PC-9 (cell line): ENCODE results near the gene FMC1. TPM values are rescaled to one million over a fixed set of nuclear protein-coding genes. Genes with fewer than 3 reads are reported as not detected.
"Not testable (repeated sequence)": the region's sequence is repeated elsewhere in the genome, so short reads cannot be mapped to it uniquely, and the experiment has no call there.

Experiments used
- BruUV-seq: library from RNA; stranded (reverse); fragments of 400-500 nt; replicated peaks from 2 replicates; lab custom pipeline; 2021; lab: Mats Ljungman, UMichigan
- CTCF ChIA-PET: fragments of 300-600 bp; sonication (Branson Sonifier 250); formaldehyde crosslinking; loops from one replicate; lab custom pipeline; 2022; ENCODE audit warnings: antibody characterized with exemption; lab: Charles Lee
- POLR2A ChIA-PET: fragments of 300-600 bp; sonication (Branson Sonifier 250); formaldehyde crosslinking; loops from one replicate; lab custom pipeline; 2022; ENCODE audit warnings: antibody characterized with exemption; ENCODE audit not compliant: unreplicated experiment; lab: Charles Lee
- DNase-seq, 2 experiments: peaks; one replicate each; pipeline versions ENCODE4 v3.0.0 to v3.0.0-alpha.2; 2015 to 2022; ENCODE audit warnings: mixed read lengths in 1 of 2
- H2AFZ ChIP-seq: fragments of 200-600 bp; sonication (generic); 2 replicates; pipeline ENCODE4 v1.8.1; 2017; ENCODE audit warnings: antibody characterized with exemption
- H3F3A ChIP-seq: fragments of 200-600 bp; sonication (generic); 2 replicates; pipeline ENCODE4 v1.8.1; 2017; ENCODE audit warnings: antibody characterized with exemption, mild to moderate bottlenecking, low read depth; ENCODE audit not compliant: insufficient read depth
- H3K27ac ChIP-seq: fragments of 200-600 bp; sonication (generic); 2 replicates; pipeline ENCODE4 v1.6.1; 2016; ENCODE audit warnings: mixed run types
- H3K27me3 ChIP-seq: fragments of 200-600 bp; sonication (generic); 2 replicates; pipeline ENCODE4 v1.6.1; 2016; ENCODE audit warnings: low read depth, mixed run types; ENCODE audit not compliant: insufficient read depth
- H3K36me3 ChIP-seq: fragments of 200-600 bp; sonication (generic); 2 replicates; pipeline ENCODE4 v1.6.1; 2016; ENCODE audit warnings: low read depth, mixed run types
- H3K4me1 ChIP-seq: fragments of 200-600 bp; sonication (generic); replicated peaks from 2 replicates; pipeline ENCODE4 v1.6.1; 2016; ENCODE audit warnings: mixed run types; ENCODE audit not compliant: insufficient read depth
- H3K4me2 ChIP-seq: fragments of 200-600 bp; sonication (generic); 2 replicates; pipeline ENCODE4 v1.6.1; 2017; ENCODE audit warnings: mixed run types
- H3K4me3 ChIP-seq: fragments of 200-600 bp; sonication (generic); 2 replicates; pipeline ENCODE4 v1.6.1; 2016; ENCODE audit warnings: mixed run types
- H3K79me2 ChIP-seq: fragments of 200-600 bp; sonication (generic); 2 replicates; pipeline ENCODE4 v1.6.1; 2017; ENCODE audit warnings: low read depth, mixed run types
- H3K9me2 ChIP-seq: fragments of 200-600 bp; sonication (generic); 2 replicates; pipeline ENCODE4 v1.8.1; 2017; ENCODE audit warnings: mild to moderate bottlenecking; ENCODE audit not compliant: insufficient read depth
- H3K9me3 ChIP-seq: fragments of 200-600 bp; sonication (generic); 2 replicates; pipeline ENCODE4 v1.8.1; 2016; ENCODE audit warnings: low read depth; ENCODE audit not compliant: insufficient read depth
- H4K20me1 ChIP-seq: fragments of 200-600 bp; sonication (generic); 2 replicates; pipeline ENCODE4 v1.8.1; 2017; ENCODE audit not compliant: insufficient read depth
- CTCF ChIP-seq: fragments of 200-600 bp; sonication (generic); conservative IDR thresholded peaks from 2 replicates; pipeline ENCODE4 v1.6.1; 2017; ENCODE audit warnings: mixed run types, antibody characterized with exemption, mild to moderate bottlenecking, moderate library complexity
- EZH2 ChIP-seq: fragments of 200-600 bp; sonication (generic); IDR thresholded peaks from 2 replicates; pipeline ENCODE4 v1.8.0; 2017; ENCODE audit warnings: antibody characterized with exemption, low read depth
- intact Hi-C: fragments of 100-400 bp; cut with micrococcal nuclease; formaldehyde crosslinking; loops from one replicate; pipeline ENCODE4 v1.10.0; 2022; ENCODE audit not compliant: unreplicated experiment
- total RNA-seq: library from RNA; stranded (reverse); gene quantifications from 2 replicates; pipeline ENCODE4 v1.2.3, GENCODE V29; 2021

The FMC1 gene
- total RNA-seq, 1 experiment from 2014 or later: 12.5 TPM

- Histone ChIP-seq H3K79me2 (peaks cover 5% of the 10 kb centered on the region; the same call in 1 of the 2 replicates), H3K27me3 (no peaks in the 10 kb centered on the region), H3F3A (no peaks in the 10 kb centered on the region; the same call in 1 of the 2 replicates), H3K9me3 (no peaks in the 10 kb centered on the region), H3K4me1 (no peaks in the 10 kb centered on the region), H3K27ac (no peak overlapping the region), H2AFZ (no peak overlapping the region), H3K9me2 (no peaks in the 10 kb centered on the region), H3K4me3 (no peak overlapping the region), H3K4me2 (no peak overlapping the region), H3K36me3 (no peaks in the 10 kb centered on the region), H4K20me1 (peaks cover 4% of the 10 kb centered on the region)
- POLR2A ChIA-PET: no interaction called here
- CTCF ChIA-PET: no interaction called here
- DNase-seq: no peak
- BruUV-seq: no TSS peak
- intact Hi-C loops: no loop called here
- TF ChIP-seq CTCF (no peak), EZH2 (no peak)
Observed at GRCh38 chr7:139317939-139318505, 23.1 kb upstream of the FMC1 start.

DNA sequence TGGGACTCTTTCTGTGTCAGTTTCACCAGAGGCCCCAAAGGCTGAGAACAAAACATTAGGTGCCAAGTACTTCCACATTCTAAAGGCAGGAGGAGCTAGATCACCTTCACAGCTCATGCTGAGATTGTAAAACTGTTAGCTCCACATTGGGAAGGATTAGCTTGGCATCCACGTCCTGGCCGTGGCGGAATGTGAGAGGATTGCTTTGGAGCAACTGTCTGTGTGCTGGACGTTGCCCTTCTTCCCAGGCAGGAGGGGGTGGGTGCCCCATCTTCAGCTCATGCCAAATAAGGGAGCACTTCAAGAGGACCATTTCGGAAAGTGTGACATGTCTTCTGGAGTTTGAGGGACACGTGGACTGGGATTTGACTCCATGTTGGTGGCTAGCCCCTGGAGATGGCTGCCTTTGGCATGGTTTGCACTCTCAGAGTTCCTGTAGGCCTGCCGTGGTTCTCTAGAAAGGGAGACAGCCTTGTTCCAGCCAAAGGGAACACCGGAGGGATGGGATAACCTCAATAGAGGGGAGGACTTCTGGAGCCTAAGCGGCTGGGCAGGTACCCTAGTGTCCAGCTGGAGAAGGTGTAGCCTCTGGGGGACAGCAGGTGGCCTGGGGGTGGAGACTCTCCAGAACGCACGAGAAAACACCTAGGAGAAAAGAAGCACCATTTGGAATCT lies 19.9 kb upstream of the FMC1 start:
- BruUV-seq: no TSS peak
- POLR2A ChIA-PET: interaction anchor here (0.6 kb wide), 1 partner anchor 353 kb away, joined by 8 read pairs; no protein-coding TSS in a partner anchor
- Histone ChIP-seq H3K9me3 (no peaks in the 10 kb centered on the region), H2AFZ (no peak overlapping the region), H3K4me2 (no peak overlapping the region), H3K27ac (no peak overlapping the region), H3K36me3 (no peaks in the 10 kb centered on the region), H3F3A (no peaks in the 10 kb centered on the region; the same call in 1 of the 2 replicates), H3K27me3 (no peaks in the 10 kb centered on the region), H4K20me1 (peaks cover 4% of the 10 kb centered on the region), H3K4me3 (no peak overlapping the region), H3K4me1 (no peaks in the 10 kb centered on the region), H3K79me2 (peaks cover 3% of the 10 kb centered on the region; the same call in 1 of the 2 replicates), H3K9me2 (no peaks in the 10 kb centered on the region)
- CTCF ChIA-PET: no interaction called here
- DNase-seq: peak in 1 of 2 experiments; percentile 43
- intact Hi-C loops: no loop called here
- no peak for TF ChIP-seq EZH2
- peak; percentile 54 for TF ChIP-seq CTCF

- H3K27ac ChIP-seq, CTCF ChIA-PET, H3K36me3 ChIP-seq, H3K4me3 ChIP-seq, H3K9me3 ChIP-seq, intact Hi-C loops, BruUV-seq, H3K79me2 ChIP-seq, H2AFZ ChIP-seq, H4K20me1 ChIP-seq, H3K27me3 ChIP-seq, H3F3A ChIP-seq, DNase-seq, H3K9me2 ChIP-seq, H3K4me1 ChIP-seq, POLR2A ChIA-PET, H3K4me2 ChIP-seq: not testable (repeated sequence)
Observed at GRCh38 chr7:139324709-139325108, 16.4 kb upstream of the FMC1 start.
